Forelimb muscle (tissue), 1 donor: Measurements from ENCODE around the gene TBC1D22B. TPM values are rescaled to one million over a fixed set of nuclear protein-coding genes. Genes with fewer than 3 reads are reported as not detected.
A peak's percentile ranks its signal among the peaks of the same experiment; 100 is the strongest.
"Not testable (repeated sequence)": the region's sequence is repeated elsewhere in the genome, so short reads cannot be mapped to it uniquely, and the experiment has no call there.

ENCODE experiments used
- DNase-seq: peaks from one replicate; pipeline ENCODE4 v3.0.0-alpha.2; 2013; ENCODE audit warnings: low read depth
- polyA plus RNA-seq: library from polyadenylated mRNA; unstranded; fragments of 120-200 nt; gene quantifications from one replicate; pipeline ENCODE4 v1.2.1, GENCODE V29; 2013; ENCODE audit not compliant: insufficient read length

The TBC1D22B gene
- polyA plus RNA-seq, 1 donor, result 6.6 TPM

DNA sequence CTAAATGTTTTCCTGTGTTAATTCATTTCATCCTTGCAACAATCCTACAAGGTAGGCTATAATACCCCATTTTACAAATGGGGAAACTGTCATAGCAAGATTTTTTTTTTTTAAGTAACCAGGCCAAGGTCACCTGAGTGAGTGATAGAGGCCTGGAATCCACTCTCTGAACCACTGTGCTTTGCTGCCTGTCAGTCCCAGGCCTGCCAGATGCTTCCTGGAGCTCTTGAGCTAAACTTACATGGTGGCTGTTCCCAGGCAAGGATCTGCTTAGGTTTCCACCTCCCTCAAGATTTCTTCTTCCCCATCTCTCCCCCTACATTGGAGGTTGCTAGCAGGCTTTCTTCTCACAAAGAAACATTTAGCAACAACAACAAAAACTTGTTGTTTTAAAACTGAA is 63.5 kb downstream of the TBC1D22B start:
- DNase-seq, result no peak

GRCh38 chr6:37321516-37322415 is 64.2 kb downstream of the TBC1D22B start:
- DNase-seq, result no peak

DNA sequence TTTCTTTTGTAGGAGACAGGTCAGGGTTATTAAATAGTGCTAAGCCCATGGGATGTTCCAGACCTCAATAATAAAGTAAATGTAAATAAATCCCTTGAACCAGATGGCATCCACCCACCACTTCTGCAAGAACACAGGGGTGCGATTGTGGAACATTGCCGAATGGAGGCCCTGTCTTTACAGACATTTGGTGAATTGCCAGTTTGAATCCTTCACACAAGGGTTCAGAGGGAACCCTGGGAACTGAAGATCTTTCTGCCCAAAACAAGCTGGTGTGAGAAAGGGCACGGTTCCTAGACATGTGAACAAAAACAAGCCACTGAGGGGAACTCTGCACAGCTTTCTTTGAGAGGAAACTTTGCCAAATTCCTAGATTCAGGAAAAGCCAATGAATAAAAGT is 66.0 kb downstream of the TBC1D22B start:
- peak; percentile 22 for DNase-seq

- no peak for DNase-seq
These were observed 66.8 kb downstream of the TBC1D22B start for GRCh38 chr6:37324131-37325033.

- DNase-seq, result not testable (repeated sequence)
These were observed 72.8 kb downstream of the TBC1D22B start for GRCh38 chr6:37330345-37330744.

DNA sequence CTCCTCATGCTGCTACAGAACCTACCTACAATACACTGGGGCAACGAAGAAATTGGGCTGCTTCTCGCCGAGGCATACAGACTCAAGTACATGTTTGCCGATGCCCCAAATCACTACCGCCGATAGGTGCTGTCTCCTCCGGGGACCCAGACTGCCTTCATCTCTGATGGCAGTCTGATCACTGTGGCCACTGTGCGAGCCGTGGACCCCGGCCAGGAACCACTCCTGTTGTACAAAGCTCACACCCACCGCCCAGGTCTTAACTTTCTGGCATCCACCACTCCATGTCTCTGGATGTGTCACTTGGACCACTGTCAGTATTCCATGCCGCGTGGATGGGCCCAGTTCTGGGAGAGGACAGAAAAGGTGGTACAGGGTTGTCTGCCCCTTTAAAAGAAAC is 73.5 kb downstream of the TBC1D22B start:
- DNase-seq, result no peak

GRCh38 chr6:37332894-37333293 is 75.3 kb downstream of the TBC1D22B start:
- no peak for DNase-seq

DNA sequence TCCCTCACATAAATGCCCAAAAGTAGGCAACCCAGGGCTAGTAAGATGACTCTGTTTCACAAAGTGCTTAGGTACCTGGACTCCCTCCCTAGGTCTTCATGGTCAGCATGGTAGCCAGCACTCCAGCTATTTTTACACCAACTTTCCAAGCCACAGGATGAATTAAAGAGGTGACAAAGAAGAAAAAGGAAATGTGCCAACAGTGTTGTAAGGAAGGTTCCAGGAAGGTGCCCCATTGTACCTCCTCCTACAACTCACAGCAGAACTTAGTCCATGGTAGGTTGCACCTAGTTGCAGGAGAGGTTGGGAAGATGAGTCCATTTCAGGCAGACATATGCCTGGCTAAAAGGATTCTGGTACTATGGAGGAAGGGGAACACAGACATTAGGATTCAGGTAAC is 76.5 kb downstream of the TBC1D22B start:
- no peak for DNase-seq

DNA sequence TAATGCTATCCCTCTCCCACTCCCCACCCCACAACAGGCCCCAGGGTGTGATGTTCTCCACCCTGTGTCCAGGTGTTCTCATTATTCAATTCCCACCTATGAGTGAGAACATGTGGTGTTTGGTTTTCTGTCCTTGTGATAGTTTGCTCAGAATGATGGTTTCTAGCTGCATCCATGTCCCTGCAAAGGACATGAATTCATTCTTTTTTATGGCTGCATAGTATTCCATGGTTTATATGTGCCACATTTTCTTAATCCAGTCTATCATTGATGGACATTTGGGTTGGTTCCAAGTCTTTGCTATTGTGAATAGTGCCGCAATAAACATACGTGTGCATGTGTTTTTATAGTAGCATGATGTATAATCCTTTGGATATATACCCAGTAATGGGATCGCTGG is 80.7 kb downstream of the TBC1D22B start:
- not testable (repeated sequence) for DNase-seq

- no peak for DNase-seq
These were observed 81.2 kb downstream of the TBC1D22B start for GRCh38 chr6:37338745-37339255.

DNA sequence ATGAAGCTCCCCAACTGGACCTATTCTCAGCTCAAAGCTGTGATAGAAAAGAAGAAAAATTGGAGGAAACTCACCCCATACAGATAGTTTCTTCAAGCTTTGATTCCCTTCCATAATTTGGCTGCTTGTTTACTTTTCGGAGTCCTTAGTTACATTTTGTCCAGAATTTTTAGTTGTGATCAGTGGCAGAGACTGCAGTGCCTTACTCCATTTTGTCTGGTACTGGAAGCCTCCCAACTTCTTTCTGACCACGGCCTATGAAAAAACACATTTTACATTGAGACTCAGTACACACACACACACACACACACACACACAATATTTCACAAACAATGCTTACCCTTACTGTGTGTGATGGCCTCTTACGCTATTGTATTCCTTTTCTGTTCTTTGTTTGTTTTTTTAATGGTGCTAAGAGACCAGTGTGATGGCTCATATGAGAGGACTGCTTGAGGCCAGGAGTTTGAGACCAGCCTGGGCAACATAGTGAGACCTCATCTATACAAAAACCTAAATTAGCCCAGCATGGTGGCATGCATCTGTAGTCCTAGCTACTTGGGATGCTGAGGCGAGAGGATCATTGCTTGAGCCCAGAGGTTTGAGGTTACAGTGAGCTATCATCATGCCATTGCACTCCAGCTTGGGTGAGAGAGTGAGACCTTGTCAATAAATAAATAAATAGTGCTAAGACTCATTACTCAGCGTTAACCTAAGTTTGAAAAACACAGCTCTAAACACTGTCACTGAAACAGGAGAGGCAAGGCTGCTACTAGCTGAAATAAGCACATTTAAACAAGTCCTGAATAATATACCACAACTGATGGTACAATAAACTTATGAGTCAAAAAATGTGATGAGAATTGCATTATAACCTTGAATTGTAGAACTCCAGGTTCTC is 82.4 kb downstream of the TBC1D22B start:
- DNase-seq, result no peak

DNA sequence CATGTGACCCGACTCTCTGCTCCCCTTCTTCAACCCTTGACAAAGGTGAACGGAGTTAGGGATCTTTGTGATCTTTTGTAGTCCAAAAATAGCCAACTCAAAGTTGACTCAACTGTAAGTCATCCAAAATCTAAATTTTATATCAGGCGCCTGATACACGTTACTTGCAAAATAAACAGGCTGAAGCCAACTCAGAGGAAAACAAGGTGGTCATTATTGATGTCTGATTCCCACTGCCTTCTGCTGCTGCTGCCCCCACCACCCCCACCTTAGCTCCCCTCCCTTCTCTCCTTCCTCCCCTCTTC is 83.0 kb downstream of the TBC1D22B start:
- DNase-seq, result no peak

- no peak for DNase-seq
These were observed 85.7 kb downstream of the TBC1D22B start for GRCh38 chr6:37343248-37343647.

- DNase-seq, result no peak
These were observed 86.7 kb downstream of the TBC1D22B start for GRCh38 chr6:37344308-37344707.

- not testable (repeated sequence) for DNase-seq
These were observed 88.2 kb downstream of the TBC1D22B start for GRCh38 chr6:37345804-37346203.

DNA sequence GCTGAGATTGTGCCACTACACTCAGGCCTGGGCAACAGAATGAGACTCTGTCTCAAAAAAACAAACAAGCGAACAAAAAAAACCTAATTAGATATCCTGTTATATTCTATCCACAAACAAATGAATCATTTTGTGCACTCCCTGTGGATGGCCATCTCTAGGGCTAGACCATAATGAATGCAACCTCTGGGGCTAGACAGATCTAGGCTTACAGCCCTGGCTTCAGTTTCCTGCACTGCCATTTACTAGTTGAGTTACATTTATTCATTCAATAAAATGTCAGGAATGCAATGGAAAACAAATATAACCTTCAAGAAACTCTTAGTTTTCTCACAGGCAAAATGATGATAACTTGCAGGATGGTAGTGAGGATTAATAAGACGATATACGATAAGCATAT is 89.6 kb downstream of the TBC1D22B start:
- no peak for DNase-seq

DNA sequence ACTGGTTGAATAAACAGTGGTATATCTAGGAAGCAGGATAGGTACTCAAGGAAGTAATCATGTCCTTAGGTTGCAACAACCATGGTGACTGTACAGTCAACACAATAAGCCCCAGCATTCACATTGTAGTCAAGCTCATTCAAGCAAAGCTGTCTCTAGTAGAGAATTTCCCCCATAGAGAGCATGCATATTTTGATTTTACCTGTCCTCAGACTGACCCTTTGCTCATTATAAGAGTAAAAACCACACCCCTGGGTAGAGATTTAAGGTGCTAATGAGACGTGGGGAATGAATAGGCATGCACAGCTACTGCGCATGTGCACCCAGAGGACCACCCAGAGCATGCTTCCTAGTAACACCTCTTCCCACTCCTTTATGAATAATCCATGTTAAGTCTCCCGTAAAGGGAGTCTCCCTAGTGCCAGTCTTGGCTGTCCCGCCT is 90.1 kb downstream of the TBC1D22B start:
- no peak for DNase-seq

- no peak for DNase-seq
These were observed 93.5 kb downstream of the TBC1D22B start for GRCh38 chr6:37351027-37351426.

GRCh38 chr6:37352384-37352783 is 94.8 kb downstream of the TBC1D22B start:
- no peak for DNase-seq

DNA sequence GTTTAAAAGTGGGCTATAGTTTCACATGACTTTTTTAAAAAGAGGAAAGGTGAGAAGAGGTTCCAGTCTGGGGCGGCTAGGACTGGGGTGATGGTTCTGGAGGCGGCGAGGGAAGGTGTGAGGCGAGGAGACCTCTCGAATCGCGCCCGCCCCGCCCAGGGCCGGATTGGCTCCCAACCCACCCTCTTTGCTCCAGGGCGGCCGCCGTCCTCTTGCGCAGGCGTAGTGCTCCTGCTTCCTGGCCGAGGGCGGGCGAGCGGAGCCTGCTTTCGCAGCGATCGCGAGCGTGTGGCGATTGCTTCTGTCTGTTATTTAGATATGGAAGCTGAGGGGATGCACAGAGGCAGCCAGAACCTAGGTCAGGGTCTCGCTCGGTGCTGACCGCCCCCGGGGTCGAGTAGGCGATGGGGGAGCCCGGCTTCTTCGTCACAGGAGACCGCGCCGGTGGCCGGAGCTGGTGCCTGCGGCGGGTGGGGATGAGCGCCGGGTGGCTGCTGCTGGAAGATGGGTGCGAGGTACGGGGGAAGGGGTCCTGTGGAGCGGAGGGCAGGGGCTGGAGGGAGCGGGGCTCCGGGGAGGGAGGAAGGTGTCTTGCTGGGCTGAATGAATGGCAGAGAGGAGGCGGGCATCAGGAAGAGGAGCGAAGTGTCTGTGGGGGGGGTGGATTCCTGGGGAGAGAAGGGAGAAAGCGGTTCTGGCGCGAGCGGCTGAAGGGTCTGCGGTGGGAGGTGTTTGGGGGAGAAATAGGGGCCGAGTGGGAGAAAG is 96.4 kb downstream of the TBC1D22B start, which contains the start of gene RNF8:
TSS of gene RNF8 (plus strand) at position 223 of the 765 bp plus-strand sequence. CDS start at position 405, 182 bp downstream.
- peak; percentile 71 for DNase-seq
